ENCODE results near the gene HOXC10.

DNA sequence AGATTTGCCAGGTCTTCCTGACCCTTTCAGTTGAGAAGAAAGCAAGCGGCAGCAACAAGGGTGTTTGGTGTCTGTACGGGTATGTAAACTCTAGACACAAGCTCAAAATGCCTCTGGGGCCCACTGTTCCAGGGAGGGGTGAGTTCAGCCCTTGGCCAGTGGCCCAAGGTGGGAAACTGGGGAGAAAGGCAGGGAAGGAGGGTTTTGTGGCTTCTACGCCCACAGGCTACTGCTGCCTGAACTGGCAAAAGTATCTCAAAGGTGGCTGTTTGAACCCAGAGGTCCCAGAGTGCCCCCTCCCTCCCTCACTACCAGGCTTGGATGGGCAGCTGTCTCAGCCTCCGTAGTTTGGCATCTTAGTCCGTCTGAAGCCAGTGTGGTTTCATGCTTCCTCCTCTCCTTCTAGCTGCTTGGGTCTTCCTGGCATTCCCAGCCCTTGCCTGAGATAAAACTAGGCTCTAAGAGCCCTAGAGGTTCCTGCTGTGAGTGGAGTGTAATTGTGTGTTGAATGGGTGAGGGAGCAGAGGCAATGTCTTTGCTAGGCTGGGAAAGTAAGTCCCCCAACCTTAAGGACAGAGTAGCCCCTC, 53.4 kb downstream of the HOXC10 start:
- TF ChIP-seq EZH2phosphoT487 (IDR thresholded peaks at IDR 0.05; ENCODE audit: unreplicated experiment) (no peak), EZH2 (IDR thresholded peaks at IDR 0.05; ENCODE audit: low read depth, unreplicated experiment) (peak; percentile 31), CTCF (conservative IDR thresholded peaks at IDR 0.05; ENCODE audit: low read depth in 2 of 2) (no peak), POLR2AphosphoS5 (IDR thresholded peaks at IDR 0.05; ENCODE audit: low read depth) (no peak), JUNB (IDR thresholded peaks at IDR 0.05; ENCODE audit: unreplicated experiment) (no peak)
- TF ChIP-seq, protein P1, sequence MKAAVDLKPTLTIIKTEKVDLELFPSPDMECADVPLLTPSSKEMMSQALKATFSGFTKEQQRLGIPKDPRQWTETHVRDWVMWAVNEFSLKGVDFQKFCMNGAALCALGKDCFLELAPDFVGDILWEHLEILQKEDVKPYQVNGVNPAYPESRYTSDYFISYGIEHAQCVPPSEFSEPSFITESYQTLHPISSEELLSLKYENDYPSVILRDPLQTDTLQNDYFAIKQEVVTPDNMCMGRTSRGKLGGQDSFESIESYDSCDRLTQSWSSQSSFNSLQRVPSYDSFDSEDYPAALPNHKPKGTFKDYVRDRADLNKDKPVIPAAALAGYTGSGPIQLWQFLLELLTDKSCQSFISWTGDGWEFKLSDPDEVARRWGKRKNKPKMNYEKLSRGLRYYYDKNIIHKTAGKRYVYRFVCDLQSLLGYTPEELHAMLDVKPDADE (IDR thresholded peaks at IDR 0.05) = no peak

All from GM23338 (cell line).